HCT116 (cell line): ENCODE measurements around the gene SLC12A7.

Experiments
- EZH2 ChIP-seq: fragments of 200-600 bp; sonication (generic); IDR thresholded peaks from 2 replicates; pipeline ENCODE4 v1.6.1; 2017; ENCODE audit warnings: antibody characterized with exemption, mixed run types
- FOSL1 ChIP-seq: IDR thresholded peaks from 2 replicates; pipeline ENCODE4 v1.6.1; 2012; ENCODE audit warnings: low read depth
- POLR2AphosphoS5 ChIP-seq: IDR thresholded peaks from 2 replicates; pipeline ENCODE4 v1.6.1; 2011; ENCODE audit warnings: mild to moderate bottlenecking, low read depth, low read length, moderate library complexity
- SRF ChIP-seq: IDR thresholded peaks from 2 replicates; pipeline ENCODE4 v1.6.1; 2012; ENCODE audit warnings: low read depth
- ZNF274 ChIP-seq: fragments of 200-500 bp; sonication (Bioruptor generic); IDR thresholded peaks from 2 replicates; pipeline ENCODE4 v1.6.1; 2014; ENCODE audit warnings: mild to moderate bottlenecking, low read depth, low read length, inconsistent platforms
- TF ChIP-seq, protein P1 (sequence below), 3 experiments: fragments of 200-600 bp in 1 of 3; sonication (generic) in 1 of 3; IDR thresholded peaks in 2 of 3; conservative IDR thresholded peaks in 1 of 3; 2 replicates each; pipeline ENCODE4 v1.5.1; 2012 to 2017; ENCODE audit warnings: low read depth in 2 of 3, low read length in 2 of 3, antibody characterized with exemption in 1 of 3, borderline replicate concordance in 1 of 3, control low read depth in 1 of 3, mild to moderate bottlenecking in 1 of 3, mixed read lengths in 1 of 3, mixed run types in 1 of 3, moderate library complexity in 1 of 3; ENCODE audit not compliant: insufficient read depth in 1 of 3
- TF ChIP-seq, protein P2 (sequence below): IDR thresholded peaks from 2 replicates; pipeline ENCODE4 v1.6.1; 2012; ENCODE audit warnings: low read depth

DNA sequence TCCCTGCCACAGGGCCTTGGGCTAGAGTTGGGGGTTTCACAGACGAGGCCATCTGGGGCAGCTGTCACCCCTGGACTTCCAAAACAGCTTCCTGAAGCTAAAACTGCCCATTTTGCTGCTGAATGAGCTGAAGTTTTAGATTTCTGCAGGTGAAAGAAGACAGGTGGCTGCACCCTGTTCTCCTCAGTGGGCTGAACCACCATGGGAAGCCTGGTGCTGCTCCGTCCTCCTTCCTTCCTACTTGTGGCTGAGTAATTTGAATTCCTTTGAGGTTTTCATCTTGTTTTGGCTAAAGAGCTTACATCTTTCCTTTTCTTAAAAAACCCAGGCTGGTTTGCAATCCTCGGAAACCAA, 97.9 kb downstream of the SLC12A7 start:
- TF ChIP-seq EZH2 (no peak), ZNF274 (no peak), POLR2AphosphoS5 (no peak), FOSL1 (no peak), SRF (no peak)
- TF ChIP-seq, protein P1, sequence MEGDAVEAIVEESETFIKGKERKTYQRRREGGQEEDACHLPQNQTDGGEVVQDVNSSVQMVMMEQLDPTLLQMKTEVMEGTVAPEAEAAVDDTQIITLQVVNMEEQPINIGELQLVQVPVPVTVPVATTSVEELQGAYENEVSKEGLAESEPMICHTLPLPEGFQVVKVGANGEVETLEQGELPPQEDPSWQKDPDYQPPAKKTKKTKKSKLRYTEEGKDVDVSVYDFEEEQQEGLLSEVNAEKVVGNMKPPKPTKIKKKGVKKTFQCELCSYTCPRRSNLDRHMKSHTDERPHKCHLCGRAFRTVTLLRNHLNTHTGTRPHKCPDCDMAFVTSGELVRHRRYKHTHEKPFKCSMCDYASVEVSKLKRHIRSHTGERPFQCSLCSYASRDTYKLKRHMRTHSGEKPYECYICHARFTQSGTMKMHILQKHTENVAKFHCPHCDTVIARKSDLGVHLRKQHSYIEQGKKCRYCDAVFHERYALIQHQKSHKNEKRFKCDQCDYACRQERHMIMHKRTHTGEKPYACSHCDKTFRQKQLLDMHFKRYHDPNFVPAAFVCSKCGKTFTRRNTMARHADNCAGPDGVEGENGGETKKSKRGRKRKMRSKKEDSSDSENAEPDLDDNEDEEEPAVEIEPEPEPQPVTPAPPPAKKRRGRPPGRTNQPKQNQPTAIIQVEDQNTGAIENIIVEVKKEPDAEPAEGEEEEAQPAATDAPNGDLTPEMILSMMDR (IDR thresholded peaks at IDR 0.05 in 2 of 3, conservative IDR thresholded peaks at IDR 0.05 in 1 of 3; ENCODE audit: borderline replicate concordance in 1 of 3, insufficient read depth in 1 of 3, low read depth in 2 of 3, low read length in 2 of 3): no peak
- TF ChIP-seq, protein P2, sequence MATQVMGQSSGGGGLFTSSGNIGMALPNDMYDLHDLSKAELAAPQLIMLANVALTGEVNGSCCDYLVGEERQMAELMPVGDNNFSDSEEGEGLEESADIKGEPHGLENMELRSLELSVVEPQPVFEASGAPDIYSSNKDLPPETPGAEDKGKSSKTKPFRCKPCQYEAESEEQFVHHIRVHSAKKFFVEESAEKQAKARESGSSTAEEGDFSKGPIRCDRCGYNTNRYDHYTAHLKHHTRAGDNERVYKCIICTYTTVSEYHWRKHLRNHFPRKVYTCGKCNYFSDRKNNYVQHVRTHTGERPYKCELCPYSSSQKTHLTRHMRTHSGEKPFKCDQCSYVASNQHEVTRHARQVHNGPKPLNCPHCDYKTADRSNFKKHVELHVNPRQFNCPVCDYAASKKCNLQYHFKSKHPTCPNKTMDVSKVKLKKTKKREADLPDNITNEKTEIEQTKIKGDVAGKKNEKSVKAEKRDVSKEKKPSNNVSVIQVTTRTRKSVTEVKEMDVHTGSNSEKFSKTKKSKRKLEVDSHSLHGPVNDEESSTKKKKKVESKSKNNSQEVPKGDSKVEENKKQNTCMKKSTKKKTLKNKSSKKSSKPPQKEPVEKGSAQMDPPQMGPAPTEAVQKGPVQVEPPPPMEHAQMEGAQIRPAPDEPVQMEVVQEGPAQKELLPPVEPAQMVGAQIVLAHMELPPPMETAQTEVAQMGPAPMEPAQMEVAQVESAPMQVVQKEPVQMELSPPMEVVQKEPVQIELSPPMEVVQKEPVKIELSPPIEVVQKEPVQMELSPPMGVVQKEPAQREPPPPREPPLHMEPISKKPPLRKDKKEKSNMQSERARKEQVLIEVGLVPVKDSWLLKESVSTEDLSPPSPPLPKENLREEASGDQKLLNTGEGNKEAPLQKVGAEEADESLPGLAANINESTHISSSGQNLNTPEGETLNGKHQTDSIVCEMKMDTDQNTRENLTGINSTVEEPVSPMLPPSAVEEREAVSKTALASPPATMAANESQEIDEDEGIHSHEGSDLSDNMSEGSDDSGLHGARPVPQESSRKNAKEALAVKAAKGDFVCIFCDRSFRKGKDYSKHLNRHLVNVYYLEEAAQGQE: no peak
